HG03457 (cell line): ENCODE measurements around the gene PLXNA4.

Source experiments
- ATAC-seq: cut with Tn5 transposase; IDR thresholded peaks from one replicate; pipeline ENCODE4 v1.9.1; 2021; ENCODE audit warnings: moderate number of reproducible peaks; ENCODE audit not compliant: unreplicated experiment

Gene PLXNA4

GRCh38 chr7:132541656-132542055 is 34.6 kb downstream of the PLXNA4 start:
- ATAC-seq = no peak

- ATAC-seq = no peak
These were observed 38.7 kb downstream of the PLXNA4 start for GRCh38 chr7:132537456-132538145.

- ATAC-seq = no peak
These were observed 39.4 kb downstream of the PLXNA4 start for GRCh38 chr7:132536654-132537395.

- ATAC-seq = no peak
These were observed 42.4 kb downstream of the PLXNA4 start for GRCh38 chr7:132533916-132534315.

- no peak for ATAC-seq
These were observed 44.0 kb downstream of the PLXNA4 start for GRCh38 chr7:132532281-132532680.

- no peak for ATAC-seq
These were observed 44.7 kb downstream of the PLXNA4 start for GRCh38 chr7:132531562-132531961.

- no peak for ATAC-seq
These were observed 47.6 kb downstream of the PLXNA4 start for GRCh38 chr7:132528695-132529094.

GRCh38 chr7:132527467-132528410 is 48.5 kb downstream of the PLXNA4 start:
- no peak for ATAC-seq

GRCh38 chr7:132526111-132526740 is 50.0 kb downstream of the PLXNA4 start:
- ATAC-seq = no peak

- ATAC-seq = no peak
These were observed 54.8 kb downstream of the PLXNA4 start for GRCh38 chr7:132521423-132521822.

- no peak for ATAC-seq
These were observed 55.5 kb downstream of the PLXNA4 start for GRCh38 chr7:132520591-132521280.

- no peak for ATAC-seq
These were observed 56.3 kb downstream of the PLXNA4 start for GRCh38 chr7:132519936-132520335.

- no peak for ATAC-seq
These were observed 57.5 kb downstream of the PLXNA4 start for GRCh38 chr7:132518839-132519173.

GRCh38 chr7:132518102-132518838 is 58.0 kb downstream of the PLXNA4 start:
- no peak for ATAC-seq

GRCh38 chr7:132516042-132516840 is 60.0 kb downstream of the PLXNA4 start:
- no peak for ATAC-seq

- no peak for ATAC-seq
These were observed 61.1 kb downstream of the PLXNA4 start for GRCh38 chr7:132515181-132515580.

GRCh38 chr7:132514430-132514829 is 61.8 kb downstream of the PLXNA4 start:
- no peak for ATAC-seq

GRCh38 chr7:132511921-132512320 is 64.3 kb downstream of the PLXNA4 start:
- no peak for ATAC-seq

- ATAC-seq = no peak
These were observed 64.9 kb downstream of the PLXNA4 start for GRCh38 chr7:132511387-132511786.
